Endothelial cell of umbilical vein (primary cell): Measurements from ENCODE around the gene CYBRD1. TPM values are rescaled to one million over a fixed set of nuclear protein-coding genes. Genes with fewer than 3 reads are reported as not detected.

ENCODE experiments used
- BruUV-seq: library from RNA; stranded (reverse); fragments of 400-500 nt; replicated peaks from 2 replicates; lab custom pipeline; 2021; lab: Mats Ljungman, UMichigan
- CTCF ChIA-PET: fragments of 300-600, 350-600 bp; sonication (Branson Sonifier 250); formaldehyde crosslinking; loops from one replicate; lab custom pipeline; 2021; ENCODE audit warnings: antibody characterized with exemption, inconsistent platforms; lab: Charles Lee
- POLR2A ChIA-PET: fragments of 300-600, 350-600 bp; sonication (Branson Sonifier 250); formaldehyde crosslinking; loops from one replicate; lab custom pipeline; 2021; ENCODE audit warnings: antibody characterized with exemption, inconsistent platforms; lab: Charles Lee
- DNase-seq: peaks from one replicate; pipeline ENCODE4 v3.0.0-alpha.2; 2011; ENCODE audit warnings: low read depth, low spot score
- FAIRE-seq: peaks from 2 replicates; lab custom pipeline; 2011; peaks lifted over from hg19 to GRCh38; lab: Jason Lieb, UNC
- H2AFZ ChIP-seq: 2 replicates; pipeline ENCODE4 v1.6.0; 2012; ENCODE audit warnings: low read depth, low read length, control low read depth, inconsistent platforms
- H3K27ac ChIP-seq: 2 replicates; pipeline ENCODE4 v1.5.1; 2011; ENCODE audit warnings: low read depth, mild to moderate bottlenecking, control low read depth, low read length, moderate library complexity; ENCODE audit not compliant: insufficient read depth
- H3K27me3 ChIP-seq, 2 experiments: 2 replicates each; pipeline versions ENCODE4 v1.6.0 to v1.6.1; 2011; ENCODE audit warnings: low read length in 2 of 2, mixed read lengths in 1 of 2; ENCODE audit not compliant: control insufficient read depth in 2 of 2, insufficient read depth in 2 of 2
- H3K36me3 ChIP-seq, 2 experiments: 2 replicates in 1 of 2; 3 replicates in 1 of 2; pipeline ENCODE4 v1.5.1; 2011; ENCODE audit warnings: low read length in 2 of 2, mild to moderate bottlenecking in 1 of 2, moderate library complexity in 1 of 2; ENCODE audit not compliant: control insufficient read depth in 2 of 2, insufficient read depth in 2 of 2; ENCODE audit errors: extremely low read depth in 1 of 2
- H3K4me1 ChIP-seq: 3 replicates; pipeline ENCODE4 v1.5.1; 2011; ENCODE audit warnings: mild to moderate bottlenecking, low read length; ENCODE audit not compliant: control insufficient read depth, insufficient read depth; ENCODE audit errors: extremely low read depth
- H3K4me2 ChIP-seq: 2 replicates; pipeline ENCODE4 v1.6.1; 2011; ENCODE audit warnings: low read length, control low read depth, mixed read lengths; ENCODE audit not compliant: insufficient read depth
- H3K4me3 ChIP-seq, 3 experiments: fragments of 200-600 bp in 1 of 3; sonication (generic), shearing (Covaris generic) in 1 of 3; replicated peaks in 1 of 3; 2 replicates each; pipeline ENCODE4 v1.5.1; 2011 to 2016; ENCODE audit warnings: control low read depth in 3 of 3, low read length in 3 of 3, mild to moderate bottlenecking in 2 of 3, inconsistent platforms in 1 of 3, low read depth in 1 of 3, moderate library complexity in 1 of 3; ENCODE audit not compliant: insufficient read depth in 1 of 3
- H3K79me2 ChIP-seq: 2 replicates; pipeline ENCODE4 v1.6.0; 2012; ENCODE audit warnings: low read length, inconsistent platforms; ENCODE audit not compliant: control insufficient read depth, insufficient read depth
- H3K9ac ChIP-seq: replicated peaks from 2 replicates; pipeline ENCODE3; 2011; ENCODE audit warnings: low read length, control low read depth; ENCODE audit not compliant: insufficient read depth; ENCODE audit errors: extremely low read depth
- H3K9me1 ChIP-seq: replicated peaks from 3 replicates; pipeline ENCODE4 v1.6.0; 2011; ENCODE audit warnings: mild to moderate bottlenecking, low read length; ENCODE audit not compliant: control insufficient read depth, insufficient read depth; ENCODE audit errors: extremely low read depth
- H3K9me3 ChIP-seq: replicated peaks from 2 replicates; pipeline ENCODE4 v1.5.1; 2012; ENCODE audit warnings: low read length, inconsistent platforms; ENCODE audit not compliant: control insufficient read depth, insufficient read depth
- H4K20me1 ChIP-seq: replicated peaks from 2 replicates; pipeline ENCODE3; 2011; ENCODE audit warnings: mild to moderate bottlenecking, low read length; ENCODE audit not compliant: control insufficient read depth, insufficient read depth; ENCODE audit errors: extremely low read depth
- CTCF ChIP-seq, 2 donors: IDR thresholded peaks; 1 replicate in 1 of 2; 2 replicates in 1 of 2; pipeline ENCODE4 v1.5.1; 2011; ENCODE audit warnings: low read length in 2 of 2, mild to moderate bottlenecking in 2 of 2, moderate library complexity in 2 of 2, control low read depth in 1 of 2, inconsistent platforms in 1 of 2, low read depth in 1 of 2; ENCODE audit not compliant: insufficient read depth in 1 of 2; ENCODE audit errors: extremely low read depth in 1 of 2
- EZH2 ChIP-seq: IDR thresholded peaks from 2 replicates; pipeline ENCODE4 v1.6.1; 2012; ENCODE audit warnings: borderline replicate concordance, low read depth, mild to moderate bottlenecking, moderate library complexity, low read length, inconsistent platforms; ENCODE audit not compliant: severe bottlenecking
- FOS ChIP-seq: IDR thresholded peaks from 2 replicates; pipeline ENCODE4 v1.6.1; 2011; ENCODE audit warnings: mild to moderate bottlenecking, low read length, moderate library complexity, borderline replicate concordance; ENCODE audit not compliant: insufficient read depth
- GATA2 ChIP-seq: IDR thresholded peaks from 2 replicates; pipeline ENCODE4 v1.7.0; 2011; ENCODE audit warnings: low read depth, mild to moderate bottlenecking, moderate library complexity, mixed read lengths, low read length; ENCODE audit not compliant: insufficient read length, insufficient read depth
- JUN ChIP-seq: IDR thresholded peaks from 2 replicates; pipeline ENCODE4 v1.6.1; 2011; ENCODE audit warnings: borderline replicate concordance, low read depth; ENCODE audit not compliant: insufficient read length, insufficient read depth
- MAX ChIP-seq: IDR thresholded peaks from 2 replicates; pipeline ENCODE4 v1.6.1; 2011; ENCODE audit not compliant: insufficient read depth, insufficient read length
- MYC ChIP-seq: IDR thresholded peaks from one replicate; pipeline ENCODE4 v1.6.1; 2011; ENCODE audit warnings: mild to moderate bottlenecking, low read depth, low read length
- POLR2A ChIP-seq: IDR thresholded peaks from 2 replicates; pipeline ENCODE4 v1.6.1; 2012; ENCODE audit warnings: low read depth, mild to moderate bottlenecking, control low read depth, low read length
- POLR2AphosphoS5 ChIP-seq: IDR thresholded peaks from 2 replicates; pipeline ENCODE4 v1.6.1; 2012; ENCODE audit warnings: low read depth, mild to moderate bottlenecking, control low read depth, low read length, moderate library complexity; ENCODE audit not compliant: insufficient read depth
- dilution Hi-C: fragments of 300-500 bp; cut with MboI; formaldehyde crosslinking; loops from one replicate; pipeline ENCODE4 v1.15.0; 2019; ENCODE audit warnings: low sequenced_read_pairs; ENCODE audit not compliant: extremely low pct_ligation_motif_present
- intact Hi-C: fragments of 100-400 bp; cut with micrococcal nuclease; formaldehyde crosslinking; loops from one replicate; pipeline ENCODE4 v1.10.0; 2022
- polyA plus RNA-seq, 4 experiments: library from polyadenylated mRNA; depleted of rRNA in 3 of 4; stranded (reverse) in 3 of 4; unstranded in 1 of 4; fragments of >200 nt; gene quantifications; 2 replicates each; pipeline versions ENCODE4 v1.2.1 to v1.2.3, GENCODE V29; 2011 to 2012; ENCODE audit warnings: missing spikeins in 1 of 4
- total RNA-seq: library from RNA; stranded (reverse); gene quantifications from 2 replicates; pipeline ENCODE4 v1.2.3, GENCODE V29; 2021

Gene CYBRD1
- total and polyA plus RNA-seq, 2 donors (not counting 3 experiments of a cell fraction or from before 2014, with no cell fraction given): 23.1 to 24.8 TPM

GRCh38 chr2:171523088-171524017, 1.1 kb downstream of the CYBRD1 start:
- peak; percentile 47 for TF ChIP-seq POLR2AphosphoS5
- TF ChIP-seq FOS: no peak
- TF ChIP-seq POLR2A: peak; percentile 65
- TF ChIP-seq EZH2: no peak
- H3K36me3 ChIP-seq: no peaks in the 10 kb centered on the region
- FAIRE-seq (peak; percentile 82), DNase-seq (peak; percentile 87)
- peak overlapping the region; percentile 76 to 96 (median 89) for H3K4me3 ChIP-seq
- intact Hi-C loops: loop anchor here (1.0 kb wide), 3 partner anchors 8 to 89 kb away; partner anchors contain the start of gene DCAF17
- CTCF ChIA-PET: interaction anchor here (0.9 to 2.3 kb wide), 5 partner anchors 8 to 604 kb away, joined by 3 to 13 read pairs (median 3); no protein-coding TSS in a partner anchor
- no peaks in the 10 kb centered on the region for H3K9me1 ChIP-seq
- no peaks in the 10 kb centered on the region for H3K79me2 ChIP-seq
- peak overlapping the region; percentile 52 for H3K27ac ChIP-seq
- POLR2A ChIA-PET: no interaction called here
- no peaks in the 10 kb centered on the region for H3K9me3 ChIP-seq
- BruUV-seq: no TSS peak
- no peaks in the 10 kb centered on the region for H3K27me3 ChIP-seq
- H4K20me1 ChIP-seq: no peaks in the 10 kb centered on the region
- H3K4me2 ChIP-seq: peak overlapping the region; percentile 94
- H3K4me1 ChIP-seq: peaks cover 13% of the 10 kb centered on the region
- dilution Hi-C loops: no loop called here
- H3K9ac ChIP-seq: peak overlapping the region; percentile 78
- peak overlapping the region; percentile 99 for H2AFZ ChIP-seq

GRCh38 chr2:171524018-171524401, 1.7 kb downstream of the CYBRD1 start:
- H3K9me1 ChIP-seq: no peaks in the 10 kb centered on the region
- TSS peak; percentile 35 for BruUV-seq
- H3K9me3 ChIP-seq: no peaks in the 10 kb centered on the region
- dilution Hi-C loops (no loop called here), intact Hi-C loops (no loop called here)
- TF ChIP-seq CTCF (IDR thresholded peaks at IDR 0.05; ENCODE audit: extremely low read depth in 1 of 2, insufficient read depth in 1 of 2, low read depth in 1 of 2, low read length in 2 of 2) (no peak), POLR2AphosphoS5 (no peak), MAX (no peak), FOS (no peak), GATA2 (no peak), EZH2 (no peak), POLR2A (no peak), JUN (no peak), MYC (no peak)
- ChIA-PET POLR2A (no interaction called here), CTCF (interaction anchor here (1.2 kb wide), 1 partner anchor 603 kb away, joined by 3 read pairs; no protein-coding TSS in a partner anchor)
- no peaks in the 10 kb centered on the region for H3K27me3 ChIP-seq
- H4K20me1 ChIP-seq: no peaks in the 10 kb centered on the region
- H3K36me3 ChIP-seq: no peaks in the 10 kb centered on the region
- peak overlapping the region; percentile 94 for H3K4me2 ChIP-seq
- peak overlapping the region; percentile 99 for H2AFZ ChIP-seq
- peak overlapping the region; percentile 78 for H3K9ac ChIP-seq
- FAIRE-seq: no peak
- peak overlapping the region in 2 of 3 experiments; percentile 76 to 89 for H3K4me3 ChIP-seq
- peaks cover 13% of the 10 kb centered on the region for H3K4me1 ChIP-seq
- no peaks in the 10 kb centered on the region for H3K79me2 ChIP-seq
- no peak overlapping the region for H3K27ac ChIP-seq
- no peak for DNase-seq
